Stomach (tissue), 4 donors: Measurements from ENCODE around the gene CTSG.

Source experiments
- CTCF ChIP-seq, 7 experiments: fragments of 450-650 bp in 4 of 7; fragments of 200-600 bp in 3 of 7; sonication (generic) in 3 of 7; IDR thresholded peaks; one replicate each; pipeline ENCODE4 v1.5.1; 2016 to 2019; ENCODE audit warnings: antibody characterized with exemption in 7 of 7, control low read depth in 2 of 7, mild to moderate bottlenecking in 1 of 7
- POLR2A ChIP-seq, 4 donors: fragments of 450-650 bp; IDR thresholded peaks; one replicate each; pipeline ENCODE4 v1.6.1; 2016; ENCODE audit warnings: antibody characterized with exemption in 4 of 4, control low read depth in 2 of 4, mild to moderate bottlenecking in 1 of 4, moderate library complexity in 1 of 4
- POLR2AphosphoS5 ChIP-seq, 3 donors: sonication (generic); formaldehyde crosslinking; IDR thresholded peaks; one replicate each; pipeline ENCODE4 v1.6.1; 2016; ENCODE audit warnings: antibody characterized with exemption in 3 of 3

GRCh38 chr14:24606297-24606696 lies 30.2 kb upstream of the CTSG start:
- TF ChIP-seq CTCF (IDR thresholded peaks at IDR 0.05) (no peak), POLR2AphosphoS5 (IDR thresholded peaks at IDR 0.05) (no peak), POLR2A (IDR thresholded peaks at IDR 0.05) (no peak)
